C4-2B (cell line): ENCODE measurements around the gene BIN2.
A peak's percentile ranks its signal among the peaks of the same experiment; 100 is the strongest.
"Not testable (repeated sequence)": the region's sequence is repeated elsewhere in the genome, so short reads cannot be mapped to it uniquely, and the experiment has no call there.

Source experiments
- H3K27ac ChIP-seq: fragments of 450-650 bp; 2 replicates; pipeline ENCODE4 v1.5.1; 2017
- ZFX ChIP-seq: fragments of 450-650 bp; IDR thresholded peaks from 2 replicates; pipeline ENCODE4 v1.6.1; 2017
- TF ChIP-seq, protein P1 (sequence below): fragments of 450-650 bp; conservative IDR thresholded peaks from 2 replicates; pipeline ENCODE4 v1.5.1; 2017; ENCODE audit warnings: mild to moderate bottlenecking

BIN2 gene

DNA sequence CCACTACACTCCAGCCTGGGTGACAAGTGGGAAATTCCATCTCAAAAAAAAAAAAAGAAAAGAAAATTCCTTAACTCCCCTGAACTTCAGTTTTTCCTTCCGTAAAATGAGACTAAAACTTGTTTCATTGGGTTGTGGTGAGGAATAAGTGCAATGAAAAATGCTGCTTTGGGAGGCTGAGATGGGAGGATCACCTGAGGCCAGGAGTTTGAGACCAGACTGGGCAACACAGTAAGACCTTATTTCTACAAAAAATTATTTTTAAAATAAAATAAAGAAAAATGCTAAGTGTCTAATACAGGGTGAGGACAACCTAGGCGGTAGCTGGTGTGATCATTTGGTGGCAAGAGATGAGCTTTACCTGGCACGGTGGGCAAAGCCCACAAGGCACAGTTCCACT lies 60.6 kb downstream of the BIN2 start:
- TF ChIP-seq, protein P1, sequence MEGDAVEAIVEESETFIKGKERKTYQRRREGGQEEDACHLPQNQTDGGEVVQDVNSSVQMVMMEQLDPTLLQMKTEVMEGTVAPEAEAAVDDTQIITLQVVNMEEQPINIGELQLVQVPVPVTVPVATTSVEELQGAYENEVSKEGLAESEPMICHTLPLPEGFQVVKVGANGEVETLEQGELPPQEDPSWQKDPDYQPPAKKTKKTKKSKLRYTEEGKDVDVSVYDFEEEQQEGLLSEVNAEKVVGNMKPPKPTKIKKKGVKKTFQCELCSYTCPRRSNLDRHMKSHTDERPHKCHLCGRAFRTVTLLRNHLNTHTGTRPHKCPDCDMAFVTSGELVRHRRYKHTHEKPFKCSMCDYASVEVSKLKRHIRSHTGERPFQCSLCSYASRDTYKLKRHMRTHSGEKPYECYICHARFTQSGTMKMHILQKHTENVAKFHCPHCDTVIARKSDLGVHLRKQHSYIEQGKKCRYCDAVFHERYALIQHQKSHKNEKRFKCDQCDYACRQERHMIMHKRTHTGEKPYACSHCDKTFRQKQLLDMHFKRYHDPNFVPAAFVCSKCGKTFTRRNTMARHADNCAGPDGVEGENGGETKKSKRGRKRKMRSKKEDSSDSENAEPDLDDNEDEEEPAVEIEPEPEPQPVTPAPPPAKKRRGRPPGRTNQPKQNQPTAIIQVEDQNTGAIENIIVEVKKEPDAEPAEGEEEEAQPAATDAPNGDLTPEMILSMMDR = no peak
- TF ChIP-seq ZFX = no peak
- no peak overlapping the region for H3K27ac ChIP-seq

DNA sequence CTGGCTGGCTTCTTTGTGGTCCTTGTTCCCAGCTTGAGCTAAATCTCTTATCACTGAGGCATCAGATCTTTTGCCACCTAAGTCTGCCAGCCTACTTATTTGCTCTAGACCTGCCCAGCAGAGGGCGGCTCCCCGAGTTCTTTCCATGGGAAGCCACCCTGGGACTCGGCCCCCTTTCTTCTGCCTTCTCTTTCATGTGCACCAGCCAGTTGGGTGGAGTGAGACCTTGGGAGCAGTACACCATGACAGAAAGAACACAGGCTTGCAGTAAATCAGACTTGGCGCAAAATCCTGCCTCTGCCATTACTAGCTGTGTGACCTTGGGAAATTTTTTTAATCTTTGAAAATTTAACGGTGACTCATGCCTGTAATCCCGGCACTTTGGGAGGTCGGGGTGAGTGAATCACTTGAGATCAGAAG lies 61.2 kb downstream of the BIN2 start:
- no peak overlapping the region for H3K27ac ChIP-seq
- TF ChIP-seq, protein P1 = peak; percentile 43
- no peak for TF ChIP-seq ZFX

DNA sequence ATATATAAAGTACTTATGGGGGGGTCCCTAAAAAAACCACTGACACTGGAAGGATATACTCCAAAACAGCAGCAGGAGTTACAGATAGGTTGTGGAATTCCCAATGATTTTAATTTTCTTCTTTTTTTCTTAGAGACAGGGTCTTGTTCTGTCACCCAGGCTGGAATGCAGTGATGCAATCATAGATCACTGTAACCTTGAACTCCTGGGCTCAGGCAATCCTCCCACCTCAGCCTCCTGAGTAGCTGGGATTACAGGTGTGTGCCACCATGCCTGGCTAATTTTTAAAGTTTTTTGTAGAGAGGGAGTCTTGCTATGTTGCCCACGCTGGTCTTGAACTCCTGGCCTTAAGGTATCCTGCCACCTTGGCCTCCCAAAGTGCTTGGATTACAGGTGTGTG lies 64.4 kb downstream of the BIN2 start:
- H3K27ac ChIP-seq = not testable (repeated sequence)

DNA sequence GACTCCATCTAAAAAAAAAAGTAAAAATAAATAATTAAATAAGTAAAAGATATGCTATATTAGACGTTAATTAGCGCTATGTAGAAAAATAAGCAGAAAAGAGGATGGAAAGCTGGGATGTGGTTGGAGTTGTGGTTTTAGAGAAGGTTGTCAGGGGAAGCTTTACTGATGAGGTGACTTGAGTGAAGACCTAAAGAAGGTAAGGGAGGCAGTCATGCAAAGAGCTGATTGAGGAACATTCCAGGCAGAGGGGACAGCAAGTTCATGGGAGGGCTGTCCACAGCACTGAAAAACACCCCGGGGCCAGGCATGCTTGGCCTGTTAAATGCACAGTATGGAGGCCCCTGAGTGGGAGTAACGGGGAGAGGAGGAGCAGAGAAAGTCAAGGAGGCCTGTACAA lies 69.4 kb downstream of the BIN2 start:
- TF ChIP-seq, protein P1 = no peak
- TF ChIP-seq ZFX = no peak
- H3K27ac ChIP-seq = no peak overlapping the region

DNA sequence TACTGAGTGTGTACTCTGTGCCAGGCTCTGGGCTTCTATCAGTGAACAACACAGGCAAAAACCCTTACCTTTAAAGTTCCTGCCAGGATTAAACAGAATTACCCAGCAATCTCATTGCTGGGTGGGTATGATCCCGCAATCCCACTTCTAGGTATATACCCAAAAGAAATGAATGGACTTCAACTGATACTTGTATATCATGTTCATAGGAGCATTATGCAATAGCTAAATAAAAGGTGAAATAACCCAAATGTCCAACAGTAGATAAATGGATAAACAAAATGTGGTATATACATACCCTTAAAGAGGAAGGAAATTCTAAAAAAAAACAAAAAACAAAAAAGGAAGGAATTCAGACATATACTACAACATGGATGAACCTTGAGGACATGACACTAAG lies 70.7 kb downstream of the BIN2 start:
- TF ChIP-seq ZFX = no peak
- TF ChIP-seq, protein P1 = no peak

DNA sequence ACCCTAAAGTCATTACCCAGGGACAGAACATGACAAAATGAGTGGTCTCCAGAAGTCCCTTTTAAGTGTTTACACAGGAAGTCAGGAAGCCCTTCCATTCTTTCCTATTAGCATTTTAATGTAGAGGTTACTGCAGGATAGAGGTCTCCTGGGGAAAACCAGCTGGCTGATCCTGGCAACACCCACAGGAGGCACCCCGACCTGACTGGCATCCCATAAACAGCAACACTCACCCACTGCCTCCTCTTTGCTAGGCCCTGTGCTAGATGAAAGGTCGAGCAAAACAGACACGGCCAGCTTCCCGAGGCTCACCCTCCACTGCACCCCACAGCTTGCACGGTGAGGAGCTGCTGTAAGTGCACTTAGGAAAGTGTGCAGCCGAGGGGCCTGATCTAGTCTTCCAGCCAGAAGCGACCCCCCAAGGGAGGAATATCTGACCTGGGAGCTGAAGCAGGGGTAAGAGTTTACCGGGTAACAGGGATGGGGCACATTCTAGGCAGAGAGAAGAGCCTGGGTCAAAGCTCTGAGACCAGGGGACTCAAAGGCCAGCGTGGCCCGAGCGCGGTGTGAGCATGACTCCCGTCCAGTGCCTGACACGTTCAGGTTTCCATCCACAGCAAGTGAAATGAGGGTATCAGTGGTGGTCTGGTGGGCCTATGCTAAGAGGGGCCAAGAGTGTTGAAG lies 76.3 kb downstream of the BIN2 start:
- no peak overlapping the region for H3K27ac ChIP-seq

More for the DNA sequence above, 70.7 kb downstream of the BIN2 start:
- no peak overlapping the region for H3K27ac ChIP-seq

DNA sequence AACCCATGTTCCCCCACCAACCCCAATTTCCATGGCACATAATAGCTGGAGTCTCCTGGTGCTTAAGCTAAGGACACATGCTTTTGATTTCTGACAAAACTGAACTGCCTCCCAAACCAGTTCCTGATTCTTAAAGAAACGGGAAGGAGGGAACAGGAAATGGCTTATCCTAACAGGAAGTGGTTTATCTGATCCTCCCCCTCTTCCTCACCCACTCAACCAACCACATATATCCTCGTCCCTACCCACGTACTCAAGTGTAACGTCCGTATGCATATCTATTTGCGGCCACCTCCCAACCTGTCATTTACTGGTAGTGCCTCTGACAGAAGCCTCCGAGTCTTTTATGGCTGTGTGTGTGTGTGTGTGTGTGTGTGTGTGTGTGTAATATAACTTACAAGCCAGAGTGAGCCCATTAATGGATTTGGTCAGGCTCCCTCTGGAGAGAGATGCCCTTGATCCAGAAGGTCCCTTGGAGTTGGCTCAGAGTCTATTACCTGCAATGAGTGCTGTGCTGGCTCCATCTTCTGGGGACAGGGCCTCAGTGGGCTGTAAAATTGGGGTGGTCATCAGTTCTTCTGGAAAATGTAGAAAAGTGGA lies 77.6 kb downstream of the BIN2 start:
- no peak for TF ChIP-seq ZFX
- TF ChIP-seq, protein P1 = peak; percentile 11; the same call in 1 of the 2 replicates
- no peak overlapping the region for H3K27ac ChIP-seq

More for the DNA sequence above, 76.3 kb downstream of the BIN2 start:
- TF ChIP-seq ZFX = no peak
- TF ChIP-seq, protein P1 = no peak
